Vagina (tissue), 2 donors: Measurements from ENCODE around the gene LARP4.

Source experiments
- POLR2AphosphoS5 ChIP-seq, 2 donors: sonication (generic); formaldehyde crosslinking; IDR thresholded peaks; one replicate each; pipeline ENCODE4 v1.9.0; 2017; ENCODE audit warnings: antibody characterized with exemption in 2 of 2, mild to moderate bottlenecking in 2 of 2, low read depth in 1 of 2; ENCODE audit not compliant: insufficient read depth in 1 of 2
- TF ChIP-seq, protein P1 (sequence below), 3 experiments: fragments of 450-650 bp in 2 of 3; fragments of 200-600 bp in 1 of 3; sonication (generic) in 1 of 3; IDR thresholded peaks; one replicate each; pipeline ENCODE4 v1.5.1; 2017 to 2019; ENCODE audit warnings: antibody characterized with exemption in 3 of 3, mild to moderate bottlenecking in 2 of 3, moderate library complexity in 2 of 3

DNA sequence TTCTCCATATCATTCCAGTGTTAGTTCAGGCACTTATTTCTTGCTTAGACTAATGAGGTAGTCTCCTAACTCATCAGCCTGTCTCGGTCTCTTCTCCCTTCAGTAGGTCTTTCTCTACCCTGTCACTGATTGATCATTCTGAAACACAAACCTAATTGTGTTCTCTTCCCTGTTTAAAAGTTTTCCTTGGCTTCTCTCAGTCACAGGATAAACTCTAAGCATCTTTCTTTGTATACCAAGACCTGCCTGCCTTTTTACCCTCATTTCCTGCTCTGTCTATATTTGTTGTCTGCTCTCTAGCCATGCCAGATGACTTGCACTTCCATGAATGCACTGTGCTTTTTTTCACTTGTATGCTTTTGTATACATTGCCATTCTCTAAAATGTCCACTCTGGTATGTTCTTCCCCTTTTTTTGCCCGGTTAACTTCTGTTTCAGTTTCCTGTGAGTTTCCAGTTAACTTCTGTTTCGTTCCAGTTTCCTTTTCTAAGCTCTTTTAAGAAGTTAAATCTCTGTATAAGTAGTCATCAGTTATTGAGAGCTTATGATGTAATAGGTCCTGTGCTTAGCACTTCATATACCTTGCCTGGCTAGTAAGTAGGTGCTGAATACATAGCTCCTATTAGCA, 116.8 kb downstream of the LARP4 start:
- TF ChIP-seq, protein P1, sequence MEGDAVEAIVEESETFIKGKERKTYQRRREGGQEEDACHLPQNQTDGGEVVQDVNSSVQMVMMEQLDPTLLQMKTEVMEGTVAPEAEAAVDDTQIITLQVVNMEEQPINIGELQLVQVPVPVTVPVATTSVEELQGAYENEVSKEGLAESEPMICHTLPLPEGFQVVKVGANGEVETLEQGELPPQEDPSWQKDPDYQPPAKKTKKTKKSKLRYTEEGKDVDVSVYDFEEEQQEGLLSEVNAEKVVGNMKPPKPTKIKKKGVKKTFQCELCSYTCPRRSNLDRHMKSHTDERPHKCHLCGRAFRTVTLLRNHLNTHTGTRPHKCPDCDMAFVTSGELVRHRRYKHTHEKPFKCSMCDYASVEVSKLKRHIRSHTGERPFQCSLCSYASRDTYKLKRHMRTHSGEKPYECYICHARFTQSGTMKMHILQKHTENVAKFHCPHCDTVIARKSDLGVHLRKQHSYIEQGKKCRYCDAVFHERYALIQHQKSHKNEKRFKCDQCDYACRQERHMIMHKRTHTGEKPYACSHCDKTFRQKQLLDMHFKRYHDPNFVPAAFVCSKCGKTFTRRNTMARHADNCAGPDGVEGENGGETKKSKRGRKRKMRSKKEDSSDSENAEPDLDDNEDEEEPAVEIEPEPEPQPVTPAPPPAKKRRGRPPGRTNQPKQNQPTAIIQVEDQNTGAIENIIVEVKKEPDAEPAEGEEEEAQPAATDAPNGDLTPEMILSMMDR (IDR thresholded peaks at IDR 0.05) = no peak
- TF ChIP-seq POLR2AphosphoS5 (IDR thresholded peaks at IDR 0.05; ENCODE audit: insufficient read depth in 1 of 2, low read depth in 1 of 2) = no peak
